Upper lobe of left lung (tissue), 4 donors: ENCODE measurements around the gene ERMP1.

ENCODE experiments used
- CTCF ChIP-seq, 6 experiments: fragments of 450-650 bp in 4 of 6; fragments of 200-600 bp in 2 of 6; sonication (generic) in 2 of 6; IDR thresholded peaks; one replicate each; pipeline ENCODE4 v1.5.1; 2016 to 2019; ENCODE audit warnings: antibody characterized with exemption in 6 of 6
- POLR2A ChIP-seq, 4 donors: fragments of 450-650 bp; IDR thresholded peaks; one replicate each; pipeline ENCODE4 v1.5.1; 2016 to 2017; ENCODE audit warnings: antibody characterized with exemption in 4 of 4, mild to moderate bottlenecking in 2 of 4

DNA sequence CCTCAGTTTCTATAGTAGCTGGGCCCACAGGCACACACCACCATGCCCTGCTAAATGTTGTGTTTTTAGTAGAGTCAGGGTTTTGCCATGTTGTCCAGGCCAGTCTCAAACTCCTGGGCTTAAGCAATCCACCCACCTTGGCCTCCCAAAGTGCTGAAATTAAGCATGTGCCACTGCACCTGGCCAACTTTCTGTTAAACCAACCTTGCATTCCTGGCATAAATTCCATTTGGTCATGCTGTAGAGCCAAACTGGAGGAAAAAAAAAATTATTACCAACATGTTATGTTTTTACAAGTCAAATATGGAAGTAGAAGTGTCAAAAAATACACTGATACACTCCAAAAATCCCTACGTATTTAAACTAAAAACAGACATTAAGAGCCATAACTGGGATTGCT, 54.1 kb downstream of the ERMP1 start:
- no peak for TF ChIP-seq POLR2A (IDR thresholded peaks at IDR 0.05)
- no peak for TF ChIP-seq CTCF (IDR thresholded peaks at IDR 0.05)
